SK-N-MC (cell line): ENCODE results near the gene MON2.
"Not testable (repeated sequence)": the region's sequence is repeated elsewhere in the genome, so short reads cannot be mapped to it uniquely, and the experiment has no call there.

Experiments used
- DNase-seq: peaks from one replicate; pipeline ENCODE4 v3.0.0-alpha.2; 2011; ENCODE audit warnings: low read depth, low spot score
- H3K27ac ChIP-seq: fragments of 200-600 bp; sonication (generic); 2 replicates; pipeline ENCODE4 v1.5.1; 2016; ENCODE audit warnings: mixed run types
- H3K36me3 ChIP-seq: fragments of 200-600 bp; sonication (generic); 2 replicates; pipeline ENCODE4 v1.6.1; 2017; ENCODE audit warnings: antibody characterized with exemption, low read length, mixed read lengths; ENCODE audit not compliant: insufficient read depth
- H3K4me3 ChIP-seq: fragments of 200-600 bp; sonication (generic); 2 replicates; pipeline ENCODE4 v1.5.1; 2016
- H3K9ac ChIP-seq: fragments of 200-600 bp; sonication (generic); 2 replicates; pipeline ENCODE4 v1.8.0; 2017; ENCODE audit warnings: mixed run types, mixed read lengths; ENCODE audit not compliant: insufficient read length
- H3K9me3 ChIP-seq: fragments of 200-600 bp; sonication (generic); 2 replicates; pipeline ENCODE4 v1.6.1; 2017; ENCODE audit warnings: low read depth, mild to moderate bottlenecking, antibody characterized with exemption, low read length, moderate library complexity, mixed read lengths
- EZH2 ChIP-seq: fragments of 200-600 bp; sonication (generic); IDR thresholded peaks from one replicate; pipeline ENCODE4 v1.6.1; 2017; ENCODE audit warnings: antibody characterized with exemption
- FOXP2 ChIP-seq: optimal IDR thresholded peaks from 2 replicates; pipeline ENCODE3; 2011; ENCODE audit warnings: mild to moderate bottlenecking, moderate library complexity; ENCODE audit not compliant: insufficient read depth; ENCODE audit errors: extremely low read length, control extremely low read depth
- POLR2AphosphoS5 ChIP-seq: IDR thresholded peaks from 2 replicates; pipeline ENCODE4 v1.6.1; 2012; ENCODE audit warnings: mild to moderate bottlenecking, low read depth, low read length, borderline replicate concordance

The MON2 gene

GRCh38 chr12:62533087-62533754 lies 66.6 kb downstream of the MON2 start:
- Histone ChIP-seq H3K9ac (no peak overlapping the region), H3K9me3 (no peaks in the 10 kb centered on the region), H3K27ac (no peak overlapping the region), H3K4me3 (no peak overlapping the region), H3K36me3 (peaks cover 35% of the 10 kb centered on the region)
- no peak for DNase-seq
- TF ChIP-seq EZH2 (no peak), POLR2AphosphoS5 (no peak), FOXP2 (no peak)

- TF ChIP-seq EZH2, result no peak
- no peak for TF ChIP-seq FOXP2
- TF ChIP-seq POLR2AphosphoS5, result no peak
- H3K27ac ChIP-seq, result no peak overlapping the region
These were observed 67.1 kb downstream of the MON2 start for GRCh38 chr12:62533755-62534107.

GRCh38 chr12:62536546-62536945 lies 69.9 kb downstream of the MON2 start:
- Histone ChIP-seq H3K9ac (no peak overlapping the region), H3K4me3 (no peak overlapping the region), H3K36me3 (peaks cover 42% of the 10 kb centered on the region), H3K27ac (no peak overlapping the region), H3K9me3 (no peaks in the 10 kb centered on the region)
- TF ChIP-seq FOXP2 (no peak), POLR2AphosphoS5 (no peak), EZH2 (no peak)
- no peak for DNase-seq

More at GRCh38 chr12:62533755-62534107, 67.1 kb downstream of the MON2 start:
- Histone ChIP-seq H3K9ac (no peak overlapping the region), H3K36me3 (peaks cover 38% of the 10 kb centered on the region), H3K4me3 (no peak overlapping the region), H3K9me3 (no peaks in the 10 kb centered on the region)
- no peak for DNase-seq

GRCh38 chr12:62537551-62537950 lies 70.9 kb downstream of the MON2 start:
- DNase-seq, result no peak
- H3K9ac ChIP-seq, result no peak overlapping the region
- TF ChIP-seq FOXP2 (no peak), POLR2AphosphoS5 (no peak), EZH2 (no peak)
- no peak overlapping the region for H3K4me3 ChIP-seq
- no peak overlapping the region for H3K27ac ChIP-seq
- H3K36me3 ChIP-seq, result peaks cover 41% of the 10 kb centered on the region
- no peaks in the 10 kb centered on the region for H3K9me3 ChIP-seq

- TF ChIP-seq FOXP2 (no peak), POLR2AphosphoS5 (no peak), EZH2 (no peak)
- H3K36me3 ChIP-seq, result peaks cover 30% of the 10 kb centered on the region
- no peak overlapping the region for H3K9ac ChIP-seq
- no peak overlapping the region for H3K27ac ChIP-seq
- no peaks in the 10 kb centered on the region for H3K9me3 ChIP-seq
- no peak for DNase-seq
- no peak overlapping the region for H3K4me3 ChIP-seq
These were observed 73.7 kb downstream of the MON2 start for GRCh38 chr12:62540354-62540753.

GRCh38 chr12:62542814-62543213 lies 76.2 kb downstream of the MON2 start:
- H3K36me3 ChIP-seq, result peaks cover 22% of the 10 kb centered on the region
- no peak for TF ChIP-seq FOXP2
- TF ChIP-seq EZH2, result no peak
- TF ChIP-seq POLR2AphosphoS5, result no peak

GRCh38 chr12:62543324-62543723 lies 76.7 kb downstream of the MON2 start:
- TF ChIP-seq EZH2, result no peak
- no peak for TF ChIP-seq POLR2AphosphoS5
- TF ChIP-seq FOXP2, result no peak
- DNase-seq, result no peak
- no peak overlapping the region for H3K27ac ChIP-seq
- H3K4me3 ChIP-seq, result no peak overlapping the region
- H3K9me3 ChIP-seq, result no peaks in the 10 kb centered on the region
- no peak overlapping the region for H3K9ac ChIP-seq
- peaks cover 19% of the 10 kb centered on the region for H3K36me3 ChIP-seq

More at GRCh38 chr12:62542814-62543213, 76.2 kb downstream of the MON2 start:
- Histone ChIP-seq H3K27ac (no peak overlapping the region), H3K4me3 (no peak overlapping the region), H3K9ac (no peak overlapping the region), H3K9me3 (no peaks in the 10 kb centered on the region)
- DNase-seq, result no peak

GRCh38 chr12:62543741-62544140 lies 77.1 kb downstream of the MON2 start:
- TF ChIP-seq EZH2 (no peak), POLR2AphosphoS5 (no peak), FOXP2 (no peak)
- Histone ChIP-seq H3K4me3 (no peak overlapping the region), H3K9ac (no peak overlapping the region), H3K9me3 (no peaks in the 10 kb centered on the region), H3K36me3 (peaks cover 16% of the 10 kb centered on the region), H3K27ac (no peak overlapping the region)
- DNase-seq, result no peak

- H3K27ac ChIP-seq, result 0 out of 2 replicates have a peak overlapping the region, but pooled peaks have one; percentile 2
- no peaks in the 10 kb centered on the region for H3K9me3 ChIP-seq
- TF ChIP-seq FOXP2, result no peak
- no peak for TF ChIP-seq POLR2AphosphoS5
- no peak for TF ChIP-seq EZH2
- H3K36me3 ChIP-seq, result peaks cover 34% of the 10 kb centered on the region
- no peak overlapping the region for H3K9ac ChIP-seq
- DNase-seq, result no peak
- no peak overlapping the region for H3K4me3 ChIP-seq
These were observed 86.4 kb downstream of the MON2 start for GRCh38 chr12:62552906-62553556.

- H3K27ac ChIP-seq, H3K9me3 ChIP-seq, H3K4me3 ChIP-seq, H3K9ac ChIP-seq, DNase-seq: not testable (repeated sequence)
- H3K36me3 ChIP-seq, result peaks cover 34% of the 10 kb centered on the region
These were observed 92.7 kb downstream of the MON2 start for GRCh38 chr12:62559366-62559765.
